ENCODE results near the gene NPHP1.

The NPHP1 gene

GRCh38 chr2:110153416-110153815 is 51.4 kb downstream of the NPHP1 start:
- Histone ChIP-seq H3K4me1 (ENCODE audit: control insufficient read depth, insufficient read depth, low read length) (no peaks in the 10 kb centered on the region), H3K4me3 (ENCODE audit: low read length in 2 of 2) (no peak overlapping the region), H3K27ac (ENCODE audit: low read length) (no peak overlapping the region), H3K27me3 (ENCODE audit: control insufficient read depth in 1 of 2, insufficient read depth in 2 of 2, low read length in 2 of 2) (no peaks in the 10 kb centered on the region), H3K9me3 (ENCODE audit: control insufficient read depth in 2 of 2, low read length in 2 of 2) (no peaks in the 10 kb centered on the region), H3K9ac (ENCODE audit: low read length in 2 of 2) (no peak overlapping the region), H3K36me3 (ENCODE audit: control insufficient read depth in 2 of 2, insufficient read depth in 2 of 2, low read length in 2 of 2) (no peaks in the 10 kb centered on the region)

- Histone ChIP-seq H3K4me3 (ENCODE audit: low read length in 2 of 2) (no peak overlapping the region), H3K9me3 (ENCODE audit: control insufficient read depth in 2 of 2, low read length in 2 of 2) (no peaks in the 10 kb centered on the region), H3K4me1 (ENCODE audit: control insufficient read depth, insufficient read depth, low read length) (no peaks in the 10 kb centered on the region), H3K27ac (ENCODE audit: low read length) (no peak overlapping the region), H3K36me3 (ENCODE audit: control insufficient read depth in 2 of 2, insufficient read depth in 2 of 2, low read length in 2 of 2) (no peaks in the 10 kb centered on the region), H3K27me3 (ENCODE audit: control insufficient read depth in 1 of 2, insufficient read depth in 2 of 2, low read length in 2 of 2) (no peaks in the 10 kb centered on the region), H3K9ac (ENCODE audit: low read length in 2 of 2) (no peak overlapping the region)
Observed at GRCh38 chr2:110152943-110153342, 51.9 kb downstream of the NPHP1 start.

GRCh38 chr2:110149330-110150220 is 55.2 kb downstream of the NPHP1 start:
- H3K4me1 ChIP-seq (ENCODE audit: control insufficient read depth, insufficient read depth, low read length) = no peaks in the 10 kb centered on the region

GRCh38 chr2:110146945-110147332 is 57.9 kb downstream of the NPHP1 start:
- no peaks in the 10 kb centered on the region for H3K27me3 ChIP-seq (ENCODE audit: control insufficient read depth in 1 of 2, insufficient read depth in 2 of 2, low read length in 2 of 2)
- peaks cover 2 to 5% of the 10 kb centered on the region in 2 donors for H3K36me3 ChIP-seq (ENCODE audit: control insufficient read depth in 2 of 2, insufficient read depth in 2 of 2, low read length in 2 of 2)
- H3K27ac ChIP-seq (ENCODE audit: low read length) = no peak overlapping the region
- no peak overlapping the region for H3K9ac ChIP-seq (ENCODE audit: low read length in 2 of 2)
- no peaks in the 10 kb centered on the region for H3K4me1 ChIP-seq (ENCODE audit: control insufficient read depth, insufficient read depth, low read length)
- H3K4me3 ChIP-seq (ENCODE audit: low read length in 2 of 2) = no peak overlapping the region
- H3K9me3 ChIP-seq (ENCODE audit: control insufficient read depth in 2 of 2, low read length in 2 of 2) = no peaks in the 10 kb centered on the region

More at GRCh38 chr2:110149330-110150220, 55.2 kb downstream of the NPHP1 start:
- Histone ChIP-seq H3K27ac (ENCODE audit: low read length) (no peak overlapping the region), H3K4me3 (ENCODE audit: low read length in 2 of 2) (no peak overlapping the region), H3K36me3 (ENCODE audit: control insufficient read depth in 2 of 2, insufficient read depth in 2 of 2, low read length in 2 of 2) (no peaks in the 10 kb centered on the region), H3K9me3 (ENCODE audit: control insufficient read depth in 2 of 2, low read length in 2 of 2) (no peaks in the 10 kb centered on the region), H3K9ac (ENCODE audit: low read length in 2 of 2) (no peak overlapping the region), H3K27me3 (ENCODE audit: control insufficient read depth in 1 of 2, insufficient read depth in 2 of 2, low read length in 2 of 2) (no peaks in the 10 kb centered on the region)

DNA sequence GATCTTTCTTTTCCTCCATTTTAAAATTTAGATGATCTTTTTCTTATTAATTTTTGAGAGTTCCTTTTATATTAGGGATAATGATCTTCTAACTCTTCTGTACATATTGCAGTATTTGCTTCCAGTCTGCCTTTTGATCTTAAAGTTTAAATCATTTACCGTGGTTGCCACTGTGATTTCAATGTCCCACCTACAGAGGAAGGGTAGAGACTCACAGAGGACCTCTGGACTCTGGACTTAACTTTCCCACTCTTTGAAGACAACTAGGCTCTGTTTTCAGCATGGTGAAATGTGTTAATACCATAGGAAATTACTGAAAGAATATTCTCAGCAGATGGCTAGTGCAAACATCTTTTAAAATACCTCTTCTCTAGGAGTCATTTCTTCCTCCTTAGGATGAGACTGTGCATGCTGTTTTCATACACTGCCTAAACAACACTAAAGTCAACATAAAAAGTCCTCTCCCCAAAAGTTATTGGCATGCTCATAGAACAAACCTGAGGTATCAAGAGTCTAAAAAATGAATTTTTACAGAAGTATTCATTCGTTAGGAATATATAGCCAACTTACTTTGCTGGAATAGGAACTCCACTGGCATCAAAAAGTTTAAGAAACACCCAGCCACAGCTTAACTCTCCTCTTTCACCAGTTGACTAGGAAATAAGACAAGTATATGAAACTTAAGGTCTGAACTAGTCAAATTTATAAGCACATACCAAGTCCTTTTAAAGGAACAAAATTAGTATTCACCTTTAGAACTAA is 58.4 kb downstream of the NPHP1 start:
- Histone ChIP-seq H3K4me3 (ENCODE audit: low read length in 2 of 2) (no peak overlapping the region), H3K27me3 (ENCODE audit: control insufficient read depth in 1 of 2, insufficient read depth in 2 of 2, low read length in 2 of 2) (no peaks in the 10 kb centered on the region), H3K36me3 (ENCODE audit: control insufficient read depth in 2 of 2, insufficient read depth in 2 of 2, low read length in 2 of 2) (peaks cover 2 to 5% of the 10 kb centered on the region in 2 donors), H3K9ac (ENCODE audit: low read length in 2 of 2) (no peak overlapping the region), H3K4me1 (ENCODE audit: control insufficient read depth, insufficient read depth, low read length) (no peaks in the 10 kb centered on the region), H3K9me3 (ENCODE audit: control insufficient read depth in 2 of 2, low read length in 2 of 2) (no peaks in the 10 kb centered on the region), H3K27ac (ENCODE audit: low read length) (no peak overlapping the region)

GRCh38 chr2:110143982-110144381 is 60.8 kb downstream of the NPHP1 start:
- Histone ChIP-seq H3K4me1 (ENCODE audit: control insufficient read depth, insufficient read depth, low read length) (no peaks in the 10 kb centered on the region), H3K36me3 (ENCODE audit: control insufficient read depth in 2 of 2, insufficient read depth in 2 of 2, low read length in 2 of 2) (peaks cover 2 to 5% of the 10 kb centered on the region in 2 donors), H3K9ac (ENCODE audit: low read length in 2 of 2) (no peak overlapping the region), H3K4me3 (ENCODE audit: low read length in 2 of 2) (no peak overlapping the region), H3K27ac (ENCODE audit: low read length) (no peak overlapping the region), H3K27me3 (ENCODE audit: control insufficient read depth in 1 of 2, insufficient read depth in 2 of 2, low read length in 2 of 2) (no peaks in the 10 kb centered on the region), H3K9me3 (ENCODE audit: control insufficient read depth in 2 of 2, low read length in 2 of 2) (no peaks in the 10 kb centered on the region)

DNA sequence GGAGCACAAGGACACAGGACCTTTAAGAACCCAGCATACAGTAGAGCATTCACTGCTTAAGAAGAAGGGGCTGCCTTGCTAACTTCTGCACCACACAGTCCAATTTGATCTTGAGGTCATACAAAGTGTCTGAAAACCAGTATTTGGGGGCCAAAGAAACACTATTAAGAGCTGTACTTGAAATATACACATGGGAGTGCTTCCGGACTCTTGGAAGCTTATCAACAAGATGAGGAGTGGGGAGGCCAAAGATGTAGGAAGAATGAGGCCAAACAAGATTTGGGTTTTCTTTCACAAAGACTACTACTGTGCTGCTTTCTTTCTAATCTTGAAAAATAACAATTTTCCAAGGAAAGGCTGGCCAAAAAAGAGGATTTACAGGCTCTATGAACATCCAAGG is 64.4 kb downstream of the NPHP1 start:
- Histone ChIP-seq H3K9me3 (ENCODE audit: control insufficient read depth in 2 of 2, low read length in 2 of 2) (no peaks in the 10 kb centered on the region), H3K4me1 (ENCODE audit: control insufficient read depth, insufficient read depth, low read length) (no peaks in the 10 kb centered on the region), H3K27me3 (ENCODE audit: control insufficient read depth in 1 of 2, insufficient read depth in 2 of 2, low read length in 2 of 2) (no peaks in the 10 kb centered on the region), H3K9ac (ENCODE audit: low read length in 2 of 2) (no peak overlapping the region), H3K36me3 (ENCODE audit: control insufficient read depth in 2 of 2, insufficient read depth in 2 of 2, low read length in 2 of 2) (peaks cover 2 to 5% of the 10 kb centered on the region in 2 donors), H3K4me3 (ENCODE audit: low read length in 2 of 2) (no peak overlapping the region), H3K27ac (ENCODE audit: low read length) (no peak overlapping the region)

DNA sequence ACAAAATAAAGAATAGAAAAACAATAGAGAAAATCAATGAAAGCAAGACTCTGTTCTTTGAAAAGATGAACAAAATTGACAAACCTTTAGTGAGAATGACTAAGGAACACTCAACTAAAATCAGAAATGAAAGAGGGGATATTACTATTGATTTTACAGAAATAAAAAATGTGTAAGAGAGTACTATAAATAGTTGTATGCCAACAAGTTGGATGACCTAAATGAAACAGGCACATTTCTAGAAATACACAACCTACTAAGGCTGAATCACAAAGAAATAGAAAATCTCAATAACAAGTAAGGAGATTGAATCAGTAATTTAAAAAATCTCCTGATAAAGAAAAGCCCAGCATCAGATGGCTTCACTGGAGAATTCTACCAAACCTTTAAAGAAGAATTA is 70.8 kb downstream of the NPHP1 start:
- Histone ChIP-seq H3K9ac (ENCODE audit: low read length in 2 of 2) (no peak overlapping the region), H3K36me3 (ENCODE audit: control insufficient read depth in 2 of 2, insufficient read depth in 2 of 2, low read length in 2 of 2) (peaks cover 2 to 5% of the 10 kb centered on the region in 2 donors), H3K27me3 (ENCODE audit: control insufficient read depth in 1 of 2, insufficient read depth in 2 of 2, low read length in 2 of 2) (no peaks in the 10 kb centered on the region), H3K27ac (ENCODE audit: low read length) (no peak overlapping the region), H3K4me3 (ENCODE audit: low read length in 2 of 2) (no peak overlapping the region), H3K9me3 (ENCODE audit: control insufficient read depth in 2 of 2, low read length in 2 of 2) (no peaks in the 10 kb centered on the region), H3K4me1 (ENCODE audit: control insufficient read depth, insufficient read depth, low read length) (no peaks in the 10 kb centered on the region)

DNA sequence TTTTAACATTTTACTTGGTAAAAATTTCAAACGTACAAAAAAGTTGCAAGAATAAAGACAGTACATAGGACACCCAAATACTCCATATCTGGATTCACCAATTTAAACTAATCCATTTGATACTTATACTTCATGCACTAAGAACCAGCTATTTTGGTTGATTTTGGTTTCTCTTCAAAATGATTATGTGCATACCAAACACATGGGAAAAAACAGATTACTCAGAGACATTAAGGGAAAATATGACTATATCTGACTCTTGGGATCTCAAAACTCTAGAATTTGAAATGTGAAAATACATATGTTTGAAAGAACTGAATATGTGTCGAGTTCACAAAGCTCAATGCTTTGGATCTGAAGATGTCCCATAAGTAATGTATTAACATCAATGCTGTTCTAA is 73.6 kb downstream of the NPHP1 start:
- H3K36me3 ChIP-seq (ENCODE audit: control insufficient read depth in 2 of 2, insufficient read depth in 2 of 2, low read length in 2 of 2) = peaks cover 5 to 17% of the 10 kb centered on the region in 2 donors

DNA sequence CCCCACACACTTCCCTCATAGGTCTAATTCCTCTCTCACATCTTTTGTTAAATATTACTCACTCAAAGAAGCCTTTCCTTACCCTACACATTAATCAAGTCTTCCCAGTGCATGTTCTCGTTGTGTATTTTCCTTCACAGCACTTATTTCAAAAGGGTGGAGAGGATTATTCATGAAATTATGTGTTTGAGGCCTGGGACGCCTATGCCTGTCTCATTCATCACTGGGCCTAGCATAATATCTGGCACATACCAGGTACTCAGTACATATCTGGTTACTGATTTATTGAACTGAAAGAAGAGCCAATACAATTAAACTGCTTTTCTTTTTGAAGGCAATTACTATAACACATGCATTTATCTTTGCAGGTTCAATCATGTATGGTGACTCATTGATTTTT is 74.1 kb downstream of the NPHP1 start:
- Histone ChIP-seq H3K36me3 (ENCODE audit: control insufficient read depth in 2 of 2, insufficient read depth in 2 of 2, low read length in 2 of 2) (peaks cover 5 to 18% of the 10 kb centered on the region in 2 donors), H3K4me1 (ENCODE audit: control insufficient read depth, insufficient read depth, low read length) (no peaks in the 10 kb centered on the region), H3K9me3 (ENCODE audit: control insufficient read depth in 2 of 2, low read length in 2 of 2) (no peaks in the 10 kb centered on the region), H3K27ac (ENCODE audit: low read length) (no peak overlapping the region), H3K27me3 (ENCODE audit: control insufficient read depth in 1 of 2, insufficient read depth in 2 of 2, low read length in 2 of 2) (no peaks in the 10 kb centered on the region), H3K4me3 (ENCODE audit: low read length in 2 of 2) (no peak overlapping the region), H3K9ac (ENCODE audit: low read length in 2 of 2) (no peak overlapping the region)

More for the DNA sequence above, 73.6 kb downstream of the NPHP1 start:
- Histone ChIP-seq H3K27ac (ENCODE audit: low read length) (no peak overlapping the region), H3K9me3 (ENCODE audit: control insufficient read depth in 2 of 2, low read length in 2 of 2) (no peaks in the 10 kb centered on the region), H3K4me1 (ENCODE audit: control insufficient read depth, insufficient read depth, low read length) (no peaks in the 10 kb centered on the region), H3K9ac (ENCODE audit: low read length in 2 of 2) (no peak overlapping the region), H3K4me3 (ENCODE audit: low read length in 2 of 2) (no peak overlapping the region), H3K27me3 (ENCODE audit: control insufficient read depth in 1 of 2, insufficient read depth in 2 of 2, low read length in 2 of 2) (no peaks in the 10 kb centered on the region)
